CD8-positive, alpha-beta memory T cell (primary cell): ENCODE results near the gene ST8SIA2. TPM values are rescaled to one million over a fixed set of nuclear protein-coding genes. Genes with fewer than 3 reads are reported as not detected.

ENCODE experiments used
- CTCF ChIA-PET: fragments of 350-600 bp; sonication (Branson Sonifier 250); formaldehyde crosslinking; loops from one replicate; lab custom pipeline; 2021; ENCODE audit warnings: antibody characterized with exemption; lab: Charles Lee
- POLR2A ChIA-PET: fragments of 350-600 bp; sonication (Branson Sonifier 250); formaldehyde crosslinking; loops from one replicate; lab custom pipeline; 2021; ENCODE audit warnings: antibody characterized with exemption; lab: Charles Lee
- DNase-seq, 5 donors: peaks; one replicate each; pipeline versions ENCODE4 v3.0.0 to v3.0.0-alpha.2; 2020 to 2022; ENCODE audit warnings: mixed read lengths in 1 of 5
- H3K27ac ChIP-seq: one replicate; pipeline ENCODE4 v1.7.0; 2013; ENCODE audit warnings: low read depth, mild to moderate bottlenecking, low read length, moderate library complexity
- H3K27me3 ChIP-seq: 2 replicates; pipeline ENCODE4 v1.7.0; 2013; ENCODE audit warnings: low read length, mild to moderate bottlenecking; ENCODE audit not compliant: insufficient read depth, poor library complexity, severe bottlenecking
- H3K36me3 ChIP-seq: 2 replicates; pipeline ENCODE4 v1.7.0; 2013; ENCODE audit warnings: mild to moderate bottlenecking, low read length, moderate library complexity; ENCODE audit not compliant: insufficient read depth
- H3K4me1 ChIP-seq: 2 replicates; pipeline ENCODE4 v1.7.0; 2013; ENCODE audit warnings: mild to moderate bottlenecking, low read length, moderate library complexity; ENCODE audit not compliant: insufficient read depth
- H3K4me3 ChIP-seq: 2 replicates; pipeline ENCODE4 v1.7.0; 2013; ENCODE audit warnings: mild to moderate bottlenecking, low read length
- H3K9me3 ChIP-seq: 2 replicates; pipeline ENCODE4 v1.7.0; 2013; ENCODE audit warnings: mild to moderate bottlenecking, low read length
- H3K27ac Mint-ChIP-seq, 8 donors: one replicate each; pipeline ENCODE4 v1.8.0; 2020 to 2021; ENCODE audit warnings: mixed read lengths in 8 of 8, mild to moderate bottlenecking in 6 of 8, inconsistent platforms in 3 of 8, moderate library complexity in 3 of 8
- H3K27me3 Mint-ChIP-seq, 2 donors: one replicate each; pipeline ENCODE4 v1.8.0; 2020 to 2021; ENCODE audit warnings: mixed read lengths in 2 of 2, mild to moderate bottlenecking in 1 of 2, moderate library complexity in 1 of 2
- H3K36me3 Mint-ChIP-seq, 3 donors: one replicate each; pipeline ENCODE4 v1.8.0; 2020 to 2021; ENCODE audit warnings: mixed read lengths in 3 of 3, inconsistent platforms in 1 of 3, mild to moderate bottlenecking in 1 of 3
- H3K4me1 Mint-ChIP-seq, 3 donors: one replicate each; pipeline ENCODE4 v1.8.0; 2020 to 2021; ENCODE audit warnings: mixed read lengths in 3 of 3, inconsistent platforms in 1 of 3, mild to moderate bottlenecking in 1 of 3
- H3K4me3 Mint-ChIP-seq, 7 donors: one replicate each; pipeline ENCODE4 v1.8.0; 2020 to 2021; ENCODE audit warnings: mixed read lengths in 7 of 7, mild to moderate bottlenecking in 6 of 7, moderate library complexity in 4 of 7, inconsistent platforms in 2 of 7
- H3K9me3 Mint-ChIP-seq, 5 donors: one replicate each; pipeline ENCODE4 v1.8.0; 2020 to 2022; ENCODE audit warnings: mixed read lengths in 5 of 5, mild to moderate bottlenecking in 3 of 5, moderate library complexity in 2 of 5, inconsistent platforms in 1 of 5
- polyA plus RNA-seq: library from polyadenylated mRNA; unstranded; fragments of 300-500 nt; fragmentation: Illumina TruSeq; gene quantifications from one replicate; pipeline ENCODE4 v1.2.3, GENCODE V29; 2021
- total RNA-seq, 2 experiments: library from RNA; stranded (reverse); gene quantifications; one replicate each; pipeline ENCODE4 v1.2.3, GENCODE V29; 2021

ST8SIA2 gene
- total and polyA plus RNA-seq, 3 experiments from 2014 or later, result not detected

DNA sequence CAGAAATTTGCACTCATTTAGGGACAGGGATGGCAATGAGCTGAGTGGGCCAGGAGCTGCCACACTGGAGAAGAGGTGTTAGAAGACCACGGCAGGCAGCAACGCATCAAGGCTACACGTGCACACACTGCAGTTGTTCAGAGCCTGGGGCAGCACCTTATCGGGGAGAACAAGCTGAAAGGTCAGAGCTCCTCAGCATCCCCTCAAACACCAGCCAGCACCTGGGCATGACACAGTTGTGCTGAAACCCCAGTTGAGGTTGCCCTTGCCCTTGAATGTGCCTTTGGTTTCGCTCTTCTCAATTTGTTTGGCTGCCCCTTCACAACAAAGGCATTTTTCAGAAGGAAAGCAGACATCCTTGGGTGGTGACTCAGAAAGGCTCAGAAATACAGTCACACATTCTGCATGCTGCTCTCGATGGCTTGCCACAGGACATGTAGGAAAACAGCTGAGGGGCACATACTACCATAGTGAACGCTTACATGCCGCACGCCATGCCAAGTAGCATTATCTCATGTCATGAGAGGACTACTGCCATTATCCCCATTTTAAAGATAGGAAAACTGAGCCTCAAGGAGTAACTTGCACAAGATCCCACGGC, 57.6 kb downstream of the ST8SIA2 start:
- H3K4me1 Mint-ChIP-seq, result no peaks in the 10 kb centered on the region
- CTCF ChIA-PET, result no interaction called here
- no peaks in the 10 kb centered on the region for H3K36me3 Mint-ChIP-seq
- POLR2A ChIA-PET, result no interaction called here
- Histone ChIP-seq H3K27me3 (no peaks in the 10 kb centered on the region), H3K9me3 (no peaks in the 10 kb centered on the region), H3K36me3 (no peaks in the 10 kb centered on the region), H3K4me3 (no peak overlapping the region), H3K4me1 (no peaks in the 10 kb centered on the region), H3K27ac (no peak overlapping the region)
- H3K27ac Mint-ChIP-seq, result no peak overlapping the region
- H3K27me3 Mint-ChIP-seq, result peaks cover 4 to 8% of the 10 kb centered on the region in 2 donors
- H3K9me3 Mint-ChIP-seq, result peaks cover 0 to 2% (median 0%) of the 10 kb centered on the region in 5 donors
- DNase-seq, result no peak
- H3K4me3 Mint-ChIP-seq, result no peak overlapping the region

DNA sequence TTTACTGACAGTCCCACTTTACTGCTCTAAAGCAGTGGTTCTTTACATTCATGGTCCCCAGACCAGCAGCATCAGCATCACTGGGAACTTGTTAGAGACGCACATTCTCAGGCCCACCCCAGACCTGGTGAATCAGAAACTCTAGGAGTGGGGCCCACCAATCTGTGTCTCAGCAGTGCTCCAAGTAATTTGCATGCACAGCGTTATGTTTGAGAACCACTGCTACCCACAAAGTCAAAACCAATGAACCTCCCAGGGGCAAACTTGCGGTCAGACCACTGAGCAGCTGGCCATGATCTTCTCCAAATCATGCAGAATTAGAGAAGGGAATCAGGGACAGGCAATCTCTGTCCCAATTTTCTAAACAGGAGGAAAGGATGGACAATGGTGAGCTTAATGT, 58.5 kb downstream of the ST8SIA2 start:
- POLR2A ChIA-PET, result no interaction called here
- Mint-ChIP-seq H3K36me3 (no peaks in the 10 kb centered on the region), H3K27ac (no peak overlapping the region), H3K9me3 (peaks cover 0 to 2% (median 0%) of the 10 kb centered on the region in 5 donors), H3K27me3 (peaks cover 4 to 9% of the 10 kb centered on the region in 2 donors), H3K4me3 (no peak overlapping the region), H3K4me1 (no peaks in the 10 kb centered on the region)
- no peak overlapping the region for H3K4me3 ChIP-seq
- H3K4me1 ChIP-seq, result no peaks in the 10 kb centered on the region
- DNase-seq, result no peak
- H3K27me3 ChIP-seq, result no peaks in the 10 kb centered on the region
- CTCF ChIA-PET, result no interaction called here
- H3K9me3 ChIP-seq, result no peaks in the 10 kb centered on the region
- no peak overlapping the region for H3K27ac ChIP-seq
- H3K36me3 ChIP-seq, result no peaks in the 10 kb centered on the region

DNA sequence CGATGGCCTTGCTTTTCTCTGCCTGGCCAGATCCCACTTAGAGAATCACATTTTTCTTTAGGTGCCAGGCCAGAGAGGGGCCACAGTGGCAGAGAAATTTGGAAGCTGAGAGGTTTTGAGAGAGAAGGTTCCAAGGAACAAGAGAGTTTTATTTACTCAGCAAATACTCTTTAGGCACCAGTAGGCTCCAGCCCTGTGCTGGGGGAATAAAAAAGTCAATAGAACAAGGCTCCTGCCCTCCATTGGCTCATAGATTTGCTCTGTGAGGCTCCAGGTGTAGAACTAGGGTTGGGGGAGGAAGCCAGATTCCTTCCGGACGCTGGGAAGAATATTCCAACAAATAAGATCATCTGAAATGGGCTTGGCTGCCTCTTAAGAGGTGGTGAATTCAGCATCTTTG, 59.9 kb downstream of the ST8SIA2 start:
- no peak for DNase-seq
- Histone ChIP-seq H3K4me1 (no peaks in the 10 kb centered on the region), H3K36me3 (no peaks in the 10 kb centered on the region), H3K4me3 (no peak overlapping the region), H3K9me3 (no peaks in the 10 kb centered on the region), H3K27ac (no peak overlapping the region), H3K27me3 (no peaks in the 10 kb centered on the region)
- no peaks in the 10 kb centered on the region for H3K4me1 Mint-ChIP-seq
- no peak overlapping the region for H3K4me3 Mint-ChIP-seq
- peaks cover 0 to 2% (median 0%) of the 10 kb centered on the region in 5 donors for H3K9me3 Mint-ChIP-seq
- H3K27ac Mint-ChIP-seq, result no peak overlapping the region
- POLR2A ChIA-PET, result no interaction called here
- H3K36me3 Mint-ChIP-seq, result no peaks in the 10 kb centered on the region
- H3K27me3 Mint-ChIP-seq, result peaks cover 0 to 9% of the 10 kb centered on the region in 2 donors
- CTCF ChIA-PET, result no interaction called here

DNA sequence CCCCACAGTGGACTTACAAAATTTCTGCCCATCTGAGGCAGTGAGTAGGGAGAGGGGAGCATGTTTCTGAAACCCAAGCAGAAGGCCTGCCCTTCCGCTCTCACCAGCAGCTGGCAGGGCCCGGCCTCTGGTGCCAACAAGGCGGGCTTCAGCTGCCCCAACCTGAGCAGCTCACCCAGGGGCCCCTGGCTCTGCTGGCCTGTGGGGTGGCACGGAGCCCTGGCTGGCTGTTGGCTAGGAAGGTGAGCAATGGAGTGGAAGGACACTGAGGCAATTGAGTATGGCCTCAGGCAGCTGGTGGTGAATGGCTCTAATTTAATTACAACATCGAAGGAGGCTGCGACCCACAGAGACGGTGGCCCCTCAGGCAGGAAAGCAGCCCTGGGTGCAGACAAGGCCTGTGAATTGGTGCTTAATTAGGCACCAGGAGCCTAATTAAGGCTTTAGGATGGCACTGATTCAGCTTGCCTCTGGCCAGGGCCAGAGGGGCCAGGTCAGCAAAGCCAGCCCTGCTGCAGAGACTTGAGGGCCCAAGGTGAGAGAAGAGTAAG, 60.9 kb downstream of the ST8SIA2 start:
- Mint-ChIP-seq H3K4me1 (no peaks in the 10 kb centered on the region), H3K4me3 (no peak overlapping the region), H3K9me3 (peaks cover 0 to 2% (median 0%) of the 10 kb centered on the region in 5 donors), H3K27ac (no peak overlapping the region), H3K36me3 (no peaks in the 10 kb centered on the region), H3K27me3 (peaks cover 0 to 9% of the 10 kb centered on the region in 2 donors)
- ChIA-PET POLR2A (no interaction called here), CTCF (no interaction called here)
- Histone ChIP-seq H3K4me3 (no peak overlapping the region), H3K4me1 (no peaks in the 10 kb centered on the region), H3K36me3 (no peaks in the 10 kb centered on the region), H3K27ac (no peak overlapping the region), H3K27me3 (no peaks in the 10 kb centered on the region), H3K9me3 (no peaks in the 10 kb centered on the region)
- DNase-seq, result no peak

DNA sequence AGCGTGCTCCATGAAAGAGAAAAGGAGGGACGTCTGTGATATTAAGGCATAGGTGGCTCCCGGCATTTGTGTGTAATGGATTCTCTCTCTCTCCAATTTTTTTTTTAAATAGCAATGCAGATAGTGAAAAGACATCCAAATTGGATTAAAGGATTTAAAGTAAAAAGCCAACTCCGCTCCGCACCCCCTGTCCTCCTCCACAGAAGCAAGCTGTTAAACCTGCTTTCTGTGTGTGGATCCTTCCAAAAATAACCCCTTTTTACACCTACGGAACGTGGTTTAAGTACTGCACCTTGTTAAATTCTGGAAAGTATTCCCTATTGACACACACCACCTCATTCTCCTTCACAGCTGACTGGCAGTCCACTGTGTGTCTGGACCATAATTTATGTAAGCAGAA, 61.6 kb downstream of the ST8SIA2 start:
- H3K27me3 ChIP-seq, result no peaks in the 10 kb centered on the region
- Mint-ChIP-seq H3K4me1 (no peaks in the 10 kb centered on the region), H3K27me3 (peaks cover 0 to 9% of the 10 kb centered on the region in 2 donors), H3K4me3 (no peak overlapping the region), H3K27ac (no peak overlapping the region), H3K36me3 (no peaks in the 10 kb centered on the region), H3K9me3 (no peaks in the 10 kb centered on the region)
- ChIA-PET POLR2A (no interaction called here), CTCF (no interaction called here)
- H3K4me1 ChIP-seq, result no peaks in the 10 kb centered on the region
- no peaks in the 10 kb centered on the region for H3K9me3 ChIP-seq
- no peak overlapping the region for H3K4me3 ChIP-seq
- no peak overlapping the region for H3K27ac ChIP-seq
- no peaks in the 10 kb centered on the region for H3K36me3 ChIP-seq
- DNase-seq, result no peak

GRCh38 chr15:92457471-92458041, 63.9 kb downstream of the ST8SIA2 start:
- Histone ChIP-seq H3K9me3 (no peaks in the 10 kb centered on the region), H3K4me3 (no peak overlapping the region), H3K36me3 (no peaks in the 10 kb centered on the region), H3K27ac (no peak overlapping the region), H3K27me3 (no peaks in the 10 kb centered on the region), H3K4me1 (no peaks in the 10 kb centered on the region)
- H3K4me1 Mint-ChIP-seq, result no peaks in the 10 kb centered on the region
- H3K27ac Mint-ChIP-seq, result no peak overlapping the region
- H3K4me3 Mint-ChIP-seq, result no peak overlapping the region
- CTCF ChIA-PET, result no interaction called here
- H3K9me3 Mint-ChIP-seq, result no peaks in the 10 kb centered on the region
- peaks cover 0 to 13% of the 10 kb centered on the region in 2 donors for H3K27me3 Mint-ChIP-seq
- no peaks in the 10 kb centered on the region for H3K36me3 Mint-ChIP-seq
- POLR2A ChIA-PET, result no interaction called here
- DNase-seq, result no peak

DNA sequence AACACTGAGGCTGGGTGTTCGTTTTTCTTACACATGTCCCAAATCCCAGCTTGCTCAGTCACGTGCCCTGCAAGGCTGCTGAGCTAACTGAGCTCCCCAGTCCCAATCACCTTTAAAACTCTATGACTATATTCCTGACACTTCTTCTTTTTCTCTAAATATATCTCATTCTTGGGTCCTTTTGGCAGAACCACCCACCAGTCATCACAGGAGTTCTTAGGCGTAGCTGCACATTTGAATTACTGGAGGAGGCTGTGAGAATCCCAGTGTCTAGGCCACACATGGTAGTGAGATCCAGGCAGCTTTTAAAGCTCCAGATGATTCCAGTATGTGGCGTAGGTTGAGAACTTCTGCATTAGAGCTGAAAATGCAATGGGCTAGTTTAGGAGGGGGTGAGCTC, 66.3 kb downstream of the ST8SIA2 start:
- Mint-ChIP-seq H3K9me3 (peaks cover 0 to 1% (median 0%) of the 10 kb centered on the region in 5 donors), H3K4me3 (no peak overlapping the region), H3K4me1 (no peaks in the 10 kb centered on the region), H3K36me3 (no peaks in the 10 kb centered on the region), H3K27me3 (peaks cover 2 to 11% of the 10 kb centered on the region in 2 donors), H3K27ac (peak overlapping the region in 1 of 8 donors; percentile 22)
- Histone ChIP-seq H3K27ac (no peak overlapping the region), H3K36me3 (no peaks in the 10 kb centered on the region), H3K27me3 (no peaks in the 10 kb centered on the region), H3K9me3 (no peaks in the 10 kb centered on the region), H3K4me1 (no peaks in the 10 kb centered on the region), H3K4me3 (no peak overlapping the region)
- ChIA-PET CTCF (no interaction called here), POLR2A (no interaction called here)
- no peak for DNase-seq

GRCh38 chr15:92462424-92463125, 68.9 kb downstream of the ST8SIA2 start:
- no peak overlapping the region for H3K4me3 ChIP-seq
- POLR2A ChIA-PET, result no interaction called here
- no peaks in the 10 kb centered on the region for H3K36me3 ChIP-seq
- Mint-ChIP-seq H3K4me3 (no peak overlapping the region), H3K9me3 (peaks cover 0 to 1% (median 0%) of the 10 kb centered on the region in 5 donors), H3K27ac (no peak overlapping the region), H3K36me3 (no peaks in the 10 kb centered on the region), H3K4me1 (no peaks in the 10 kb centered on the region), H3K27me3 (peaks cover 2 to 4% of the 10 kb centered on the region in 2 donors)
- no peaks in the 10 kb centered on the region for H3K9me3 ChIP-seq
- CTCF ChIA-PET, result no interaction called here
- H3K4me1 ChIP-seq, result no peaks in the 10 kb centered on the region
- no peak overlapping the region for H3K27ac ChIP-seq
- H3K27me3 ChIP-seq, result no peaks in the 10 kb centered on the region
- DNase-seq, result no peak
